Activated naive CD8-positive, alpha-beta T cell treated with anti-CD3 and anti-CD28 coated beads, Interleukin-2, amount 50 U/mL, for 16 hours (primary cell): ENCODE results near the gene TRAF5.
"Not testable (repeated sequence)": the region's sequence is repeated elsewhere in the genome, so short reads cannot be mapped to it uniquely, and the experiment has no call there.

Experiments used
- DNase-seq: peaks from one replicate; pipeline ENCODE4 v3.0.0-alpha.2; 2020; ENCODE audit warnings: low read depth, low spot score

TRAF5 gene

GRCh38 chr1:211377539-211378450 is 51.2 kb downstream of the TRAF5 start:
- no peak for DNase-seq

GRCh38 chr1:211378844-211379243 is 52.2 kb downstream of the TRAF5 start:
- DNase-seq: no peak

- no peak for DNase-seq
Observed at GRCh38 chr1:211379446-211379845, 52.8 kb downstream of the TRAF5 start.

GRCh38 chr1:211381481-211382181 is 55.0 kb downstream of the TRAF5 start:
- no peak for DNase-seq

- DNase-seq: no peak
Observed at GRCh38 chr1:211382182-211382713, 55.6 kb downstream of the TRAF5 start.

- DNase-seq: peak; percentile 26
Observed at GRCh38 chr1:211382714-211383480, 56.3 kb downstream of the TRAF5 start.

- no peak for DNase-seq
Observed at GRCh38 chr1:211384524-211384923, 57.9 kb downstream of the TRAF5 start.

GRCh38 chr1:211386921-211387320 is 60.3 kb downstream of the TRAF5 start:
- no peak for DNase-seq

GRCh38 chr1:211390829-211391228 is 64.2 kb downstream of the TRAF5 start:
- not testable (repeated sequence) for DNase-seq

- no peak for DNase-seq
Observed at GRCh38 chr1:211393203-211393602, 66.6 kb downstream of the TRAF5 start.

GRCh38 chr1:211398266-211398930 is 71.8 kb downstream of the TRAF5 start:
- DNase-seq: not testable (repeated sequence)

- DNase-seq: not testable (repeated sequence)
Observed at GRCh38 chr1:211399851-211400393, 73.3 kb downstream of the TRAF5 start.

GRCh38 chr1:211401751-211402150 is 75.1 kb downstream of the TRAF5 start:
- DNase-seq: not testable (repeated sequence)

GRCh38 chr1:211406086-211406485 is 79.5 kb downstream of the TRAF5 start:
- DNase-seq: not testable (repeated sequence)

GRCh38 chr1:211407749-211408148 is 81.1 kb downstream of the TRAF5 start:
- DNase-seq: not testable (repeated sequence)

- DNase-seq: no peak
Observed at GRCh38 chr1:211411639-211412038, 85.0 kb downstream of the TRAF5 start.

GRCh38 chr1:211415700-211416099 is 89.1 kb downstream of the TRAF5 start:
- DNase-seq: no peak

- DNase-seq: peak; percentile 2
Observed at GRCh38 chr1:211416246-211416627, 89.6 kb downstream of the TRAF5 start.

GRCh38 chr1:211416628-211417323 is 90.1 kb downstream of the TRAF5 start:
- DNase-seq: peak; percentile 2

- DNase-seq: no peak
Observed at GRCh38 chr1:211420389-211420788, 93.8 kb downstream of the TRAF5 start.
